Aortic smooth muscle cell (primary cell): ENCODE data around the gene PFKP. TPM values are rescaled to one million over a fixed set of nuclear protein-coding genes. Genes with fewer than 3 reads are reported as not detected.

Source experiments
- total RNA-seq: library from RNA; depleted of rRNA; stranded (reverse); fragments of >200 nt; gene quantifications from 2 replicates; pipeline ENCODE4 v1.2.3, GENCODE V29; 2014

The PFKP gene
- 156 and 265 TPM in 2 replicates for total RNA-seq

DNA sequence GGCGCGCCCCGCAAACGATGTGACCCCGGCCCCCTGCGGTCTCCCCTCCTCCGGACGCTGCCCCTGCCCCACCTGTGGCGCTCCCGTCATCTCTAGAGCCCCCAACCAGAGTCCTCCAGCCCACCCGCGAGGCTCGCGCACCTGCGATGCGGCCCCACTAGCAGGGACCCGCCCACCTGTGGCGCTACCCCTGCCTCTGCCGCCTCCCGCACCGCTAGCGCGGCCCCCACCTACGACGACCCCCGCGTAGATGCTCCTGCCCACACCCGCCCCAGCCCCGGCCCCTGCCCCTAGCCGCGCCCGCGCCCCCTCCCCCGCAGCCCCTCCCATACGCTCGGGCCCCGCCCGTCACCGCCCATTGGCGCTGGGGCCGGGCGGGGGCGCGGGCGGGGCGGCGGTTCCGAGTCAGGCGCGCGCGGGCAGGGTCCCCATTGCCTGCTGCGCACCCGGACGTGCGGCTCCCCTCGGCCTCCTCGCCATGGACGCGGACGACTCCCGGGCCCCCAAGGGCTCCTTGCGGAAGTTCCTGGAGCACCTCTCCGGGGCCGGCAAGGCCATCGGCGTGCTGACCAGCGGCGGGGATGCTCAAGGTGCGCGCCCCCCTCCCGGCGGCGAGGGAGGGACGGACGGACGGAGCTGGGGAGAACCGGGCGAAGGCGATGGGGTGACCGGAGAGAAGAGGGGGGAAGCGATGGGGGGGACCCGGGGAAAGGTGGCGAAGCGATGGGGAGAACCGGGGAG is at the start of gene PFKP:
Gene PFKP, plus strand, starts transcription at position 431 of the 741 bp plus-strand sequence. Its CDS starts 48 bp downstream, at position 479.

DNA sequence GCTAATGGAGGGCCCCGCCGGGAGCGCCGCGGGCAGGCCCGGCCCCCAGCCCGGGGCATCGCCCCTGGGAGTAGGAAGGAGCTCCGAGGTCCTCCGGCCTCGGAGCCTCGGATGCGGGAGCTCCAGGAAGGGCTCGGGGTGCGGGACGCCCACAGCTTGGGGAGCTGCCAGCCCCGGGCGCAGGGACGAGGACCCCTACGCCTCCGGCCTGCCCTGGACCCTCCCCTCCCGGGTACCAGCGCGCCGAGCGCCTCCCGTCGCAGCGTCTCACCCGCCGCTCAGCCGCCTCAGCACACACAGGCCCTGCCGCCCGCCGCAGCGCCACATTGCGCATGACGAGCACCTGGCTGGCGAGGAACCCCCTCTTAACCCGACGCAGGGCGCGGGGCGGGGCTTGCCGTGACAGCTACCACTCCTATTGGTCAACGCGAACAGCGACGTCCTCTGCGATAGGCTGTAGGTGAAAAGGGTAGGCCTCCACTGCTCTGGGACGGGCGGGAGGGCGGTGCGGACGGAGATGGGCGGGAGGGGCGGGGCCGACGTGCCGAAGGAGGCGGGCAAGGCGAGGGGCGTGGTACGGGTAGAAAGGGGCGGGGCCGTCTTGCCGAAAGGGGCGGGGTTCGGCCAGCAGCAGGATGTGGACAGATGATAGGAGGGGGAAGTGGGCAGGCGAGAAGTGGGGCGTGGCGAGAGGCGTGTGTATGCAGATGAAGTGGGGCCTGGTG is 105.3 kb downstream of the PFKP start, which contains the start of gene PITRM1:
Gene PITRM1, minus strand, starts transcription at position 337 of the 725 bp plus-strand sequence. Its CDS starts 10 bp downstream, at position 327.

Other genes starting within 250 kb of the PFKP start
- gene PITRM1, start 105.2 kb downstream of the PFKP start, total RNA-seq = 128 and 137 TPM in 2 replicates